Lower lobe of right lung (tissue), 2 donors: ENCODE results near the gene PPP1R12B. TPM values are rescaled to one million over a fixed set of nuclear protein-coding genes. Genes with fewer than 3 reads are reported as not detected.

Source experiments
- ATAC-seq, 2 donors: fragments of 200-7000 bp; cut with Tn5 transposase; one replicate each; pipeline ENCODE4 v1.9.1; 2020 to 2022; ENCODE audit warnings: mild to moderate bottlenecking in 2 of 2, moderate library complexity in 2 of 2
- DNase-seq: peaks from one replicate; pipeline ENCODE4 v3.0.0-alpha.2; 2020
- H3K27ac ChIP-seq: fragments of 200-600 bp; one replicate; pipeline ENCODE4 v1.8.0; 2022
- H3K27me3 ChIP-seq: fragments of 200-600 bp; one replicate; pipeline ENCODE4 v1.8.0; 2022; ENCODE audit warnings: low read depth
- H3K36me3 ChIP-seq: fragments of 200-600 bp; one replicate; pipeline ENCODE4 v1.8.0; 2022; ENCODE audit warnings: mild to moderate bottlenecking
- H3K4me1 ChIP-seq: fragments of 200-600 bp; one replicate; pipeline ENCODE4 v1.8.0; 2022
- H3K4me3 ChIP-seq: fragments of 200-600 bp; one replicate; pipeline ENCODE4 v1.8.0; 2022; ENCODE audit warnings: mild to moderate bottlenecking
- H3K9me3 ChIP-seq: fragments of 200-600 bp; one replicate; pipeline ENCODE4 v1.8.0; 2022
- intact Hi-C: fragments of 100-400 bp; cut with DNase I; formaldehyde crosslinking; loops from one replicate; pipeline ENCODE4 v1.11.0; 2022
- total RNA-seq: library from RNA; stranded (reverse); fragmentation: NEBNext Ultra II Directional; extraction: Animal tissue kit (Norgen Biotek cat#: 25700); gene quantifications from one replicate; pipeline ENCODE4 v1.2.1, GENCODE V29; 2021
- TF ChIP-seq, protein P1 (sequence below): fragments of 200-600 bp; IDR thresholded peaks from one replicate; pipeline ENCODE4 v1.8.0; 2022; ENCODE audit warnings: antibody characterized with exemption, mild to moderate bottlenecking
- donor health status: DM: no; HTN: yes; CAD: no; lungs with severe emphysema.

The PPP1R12B gene
- total RNA-seq, 1 donor from 2014 or later: 41.4 TPM

GRCh38 chr1:202571719-202572339 is 223.3 kb downstream of the PPP1R12B start:
- H3K27me3 ChIP-seq: no peaks in the 10 kb centered on the region
- no peak overlapping the region for H3K27ac ChIP-seq
- H3K36me3 ChIP-seq: peaks cover 27% of the 10 kb centered on the region
- DNase-seq: no peak
- peak; percentile 55 to 56 for ATAC-seq
- H3K9me3 ChIP-seq: no peaks in the 10 kb centered on the region
- no peak overlapping the region for H3K4me3 ChIP-seq
- peaks cover 20% of the 10 kb centered on the region for H3K4me1 ChIP-seq
- intact Hi-C loops: no loop called here
- TF ChIP-seq, protein P1, sequence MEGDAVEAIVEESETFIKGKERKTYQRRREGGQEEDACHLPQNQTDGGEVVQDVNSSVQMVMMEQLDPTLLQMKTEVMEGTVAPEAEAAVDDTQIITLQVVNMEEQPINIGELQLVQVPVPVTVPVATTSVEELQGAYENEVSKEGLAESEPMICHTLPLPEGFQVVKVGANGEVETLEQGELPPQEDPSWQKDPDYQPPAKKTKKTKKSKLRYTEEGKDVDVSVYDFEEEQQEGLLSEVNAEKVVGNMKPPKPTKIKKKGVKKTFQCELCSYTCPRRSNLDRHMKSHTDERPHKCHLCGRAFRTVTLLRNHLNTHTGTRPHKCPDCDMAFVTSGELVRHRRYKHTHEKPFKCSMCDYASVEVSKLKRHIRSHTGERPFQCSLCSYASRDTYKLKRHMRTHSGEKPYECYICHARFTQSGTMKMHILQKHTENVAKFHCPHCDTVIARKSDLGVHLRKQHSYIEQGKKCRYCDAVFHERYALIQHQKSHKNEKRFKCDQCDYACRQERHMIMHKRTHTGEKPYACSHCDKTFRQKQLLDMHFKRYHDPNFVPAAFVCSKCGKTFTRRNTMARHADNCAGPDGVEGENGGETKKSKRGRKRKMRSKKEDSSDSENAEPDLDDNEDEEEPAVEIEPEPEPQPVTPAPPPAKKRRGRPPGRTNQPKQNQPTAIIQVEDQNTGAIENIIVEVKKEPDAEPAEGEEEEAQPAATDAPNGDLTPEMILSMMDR: peak; percentile 81

- intact Hi-C loops: no loop called here
- no peak overlapping the region for H3K4me3 ChIP-seq
- H3K36me3 ChIP-seq: peaks cover 27% of the 10 kb centered on the region
- no peak for ATAC-seq
- H3K27me3 ChIP-seq: no peaks in the 10 kb centered on the region
- no peaks in the 10 kb centered on the region for H3K9me3 ChIP-seq
- peaks cover 31% of the 10 kb centered on the region for H3K4me1 ChIP-seq
- no peak overlapping the region for H3K27ac ChIP-seq
- DNase-seq: no peak
- TF ChIP-seq, protein P1: no peak
Measured at GRCh38 chr1:202572867-202573266, 224.4 kb downstream of the PPP1R12B start.

- no peaks in the 10 kb centered on the region for H3K27me3 ChIP-seq
- H3K9me3 ChIP-seq: no peaks in the 10 kb centered on the region
- ATAC-seq: no peak
- DNase-seq: no peak
- peaks cover 29% of the 10 kb centered on the region for H3K36me3 ChIP-seq
- H3K27ac ChIP-seq: peak overlapping the region; percentile 43
- intact Hi-C loops: no loop called here
- TF ChIP-seq, protein P1: no peak
- H3K4me1 ChIP-seq: peaks cover 42% of the 10 kb centered on the region
- no peak overlapping the region for H3K4me3 ChIP-seq
Measured at GRCh38 chr1:202575918-202576653, 227.6 kb downstream of the PPP1R12B start.

GRCh38 chr1:202576816-202577215 is 228.3 kb downstream of the PPP1R12B start:
- Histone ChIP-seq H3K27ac (peak overlapping the region; percentile 43), H3K36me3 (peaks cover 34% of the 10 kb centered on the region), H3K9me3 (no peaks in the 10 kb centered on the region), H3K4me1 (peaks cover 42% of the 10 kb centered on the region), H3K27me3 (no peaks in the 10 kb centered on the region), H3K4me3 (no peak overlapping the region)
- DNase-seq (no peak), ATAC-seq (peak; percentile 22 to 48)
- intact Hi-C loops: no loop called here
- TF ChIP-seq, protein P1: no peak

DNA sequence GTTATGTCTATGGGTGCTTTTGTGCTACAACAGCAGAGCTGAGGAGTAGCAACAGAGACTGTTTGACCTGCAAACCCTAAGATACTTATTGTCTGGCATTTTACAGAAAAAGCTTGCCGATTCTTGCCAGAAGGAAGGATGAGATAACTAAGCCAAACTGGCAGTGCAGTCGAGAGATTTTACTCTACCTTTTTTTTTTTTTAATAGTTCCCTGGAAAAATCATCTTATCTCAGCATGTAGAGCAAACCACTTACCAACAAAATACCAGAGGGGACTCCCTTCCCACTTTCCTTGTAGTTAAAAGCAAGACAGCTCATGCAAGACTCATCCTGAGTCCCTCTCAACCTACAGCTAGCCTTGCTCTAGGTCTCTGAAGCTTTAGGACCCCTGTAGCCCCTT is 228.9 kb downstream of the PPP1R12B start:
- intact Hi-C loops: no loop called here
- H3K4me3 ChIP-seq: no peak overlapping the region
- DNase-seq (no peak), ATAC-seq (no peak)
- H3K9me3 ChIP-seq: no peaks in the 10 kb centered on the region
- peaks cover 35% of the 10 kb centered on the region for H3K36me3 ChIP-seq
- TF ChIP-seq, protein P1: no peak
- H3K27ac ChIP-seq: peak overlapping the region; percentile 1
- no peaks in the 10 kb centered on the region for H3K27me3 ChIP-seq
- peaks cover 42% of the 10 kb centered on the region for H3K4me1 ChIP-seq
